Measurements from ENCODE around the gene LIMS4.
"Not testable (repeated sequence)": the region's sequence is repeated elsewhere in the genome, so short reads cannot be mapped to it uniquely, and the experiment has no call there.

Gene LIMS4

GRCh38 chr2:110462458-110462857, 10.2 kb downstream of the LIMS4 start:
- not testable (repeated sequence) for H3K4me1 ChIP-seq (ENCODE audit: insufficient read depth, low read length); H3K9me3 ChIP-seq (ENCODE audit: control insufficient read depth, insufficient read depth, low read length); H3K9ac ChIP-seq (ENCODE audit: low read depth, low read length); H3K36me3 ChIP-seq (ENCODE audit: insufficient read depth, low read length)

GRCh38 chr2:110460318-110460717, 12.3 kb downstream of the LIMS4 start:
- H3K9ac ChIP-seq (ENCODE audit: low read depth, low read length); H3K4me1 ChIP-seq (ENCODE audit: insufficient read depth, low read length); H3K36me3 ChIP-seq (ENCODE audit: insufficient read depth, low read length); H3K9me3 ChIP-seq (ENCODE audit: control insufficient read depth, insufficient read depth, low read length): not testable (repeated sequence)

- not testable (repeated sequence) for H3K9me3 ChIP-seq (ENCODE audit: control insufficient read depth, insufficient read depth, low read length); H3K9ac ChIP-seq (ENCODE audit: low read depth, low read length); H3K36me3 ChIP-seq (ENCODE audit: insufficient read depth, low read length); H3K4me1 ChIP-seq (ENCODE audit: insufficient read depth, low read length)
Measured at GRCh38 chr2:110457214-110457590, 15.4 kb downstream of the LIMS4 start.

- H3K9me3 ChIP-seq (ENCODE audit: control insufficient read depth, insufficient read depth, low read length); H3K36me3 ChIP-seq (ENCODE audit: insufficient read depth, low read length); H3K9ac ChIP-seq (ENCODE audit: low read depth, low read length); H3K4me1 ChIP-seq (ENCODE audit: insufficient read depth, low read length): not testable (repeated sequence)
Measured at GRCh38 chr2:110456291-110457213, 16.1 kb downstream of the LIMS4 start.

GRCh38 chr2:110455080-110455670, 17.4 kb downstream of the LIMS4 start:
- H3K9ac ChIP-seq (ENCODE audit: low read depth, low read length); H3K9me3 ChIP-seq (ENCODE audit: control insufficient read depth, insufficient read depth, low read length); H3K36me3 ChIP-seq (ENCODE audit: insufficient read depth, low read length); H3K4me1 ChIP-seq (ENCODE audit: insufficient read depth, low read length): not testable (repeated sequence)

GRCh38 chr2:110450951-110451350, 21.7 kb downstream of the LIMS4 start:
- H3K9ac ChIP-seq (ENCODE audit: low read depth, low read length); H3K4me1 ChIP-seq (ENCODE audit: insufficient read depth, low read length); H3K9me3 ChIP-seq (ENCODE audit: control insufficient read depth, insufficient read depth, low read length); H3K36me3 ChIP-seq (ENCODE audit: insufficient read depth, low read length): not testable (repeated sequence)

GRCh38 chr2:110449127-110449947, 23.3 kb downstream of the LIMS4 start:
- not testable (repeated sequence) for H3K4me1 ChIP-seq (ENCODE audit: insufficient read depth, low read length); H3K9ac ChIP-seq (ENCODE audit: low read depth, low read length); H3K9me3 ChIP-seq (ENCODE audit: control insufficient read depth, insufficient read depth, low read length); H3K36me3 ChIP-seq (ENCODE audit: insufficient read depth, low read length)

GRCh38 chr2:110446644-110447043, 26.0 kb downstream of the LIMS4 start:
- H3K36me3 ChIP-seq (ENCODE audit: insufficient read depth, low read length); H3K9ac ChIP-seq (ENCODE audit: low read depth, low read length); H3K9me3 ChIP-seq (ENCODE audit: control insufficient read depth, insufficient read depth, low read length); H3K4me1 ChIP-seq (ENCODE audit: insufficient read depth, low read length): not testable (repeated sequence)

- H3K9ac ChIP-seq (ENCODE audit: low read depth, low read length); H3K9me3 ChIP-seq (ENCODE audit: control insufficient read depth, insufficient read depth, low read length); H3K36me3 ChIP-seq (ENCODE audit: insufficient read depth, low read length); H3K4me1 ChIP-seq (ENCODE audit: insufficient read depth, low read length): not testable (repeated sequence)
Measured at GRCh38 chr2:110443305-110444005, 29.2 kb downstream of the LIMS4 start.

GRCh38 chr2:110441905-110442304, 30.7 kb downstream of the LIMS4 start:
- H3K36me3 ChIP-seq (ENCODE audit: insufficient read depth, low read length); H3K9me3 ChIP-seq (ENCODE audit: control insufficient read depth, insufficient read depth, low read length); H3K9ac ChIP-seq (ENCODE audit: low read depth, low read length); H3K4me1 ChIP-seq (ENCODE audit: insufficient read depth, low read length): not testable (repeated sequence)

GRCh38 chr2:110434565-110434964, 38.1 kb downstream of the LIMS4 start:
- H3K4me1 ChIP-seq (ENCODE audit: insufficient read depth, low read length); H3K9me3 ChIP-seq (ENCODE audit: control insufficient read depth, insufficient read depth, low read length); H3K9ac ChIP-seq (ENCODE audit: low read depth, low read length); H3K36me3 ChIP-seq (ENCODE audit: insufficient read depth, low read length): not testable (repeated sequence)

- not testable (repeated sequence) for H3K9me3 ChIP-seq (ENCODE audit: control insufficient read depth, insufficient read depth, low read length); H3K36me3 ChIP-seq (ENCODE audit: insufficient read depth, low read length); H3K9ac ChIP-seq (ENCODE audit: low read depth, low read length); H3K4me1 ChIP-seq (ENCODE audit: insufficient read depth, low read length)
Measured at GRCh38 chr2:110425725-110426124, 46.9 kb downstream of the LIMS4 start.

GRCh38 chr2:110424421-110424820, 48.2 kb downstream of the LIMS4 start:
- not testable (repeated sequence) for H3K4me1 ChIP-seq (ENCODE audit: insufficient read depth, low read length); H3K9ac ChIP-seq (ENCODE audit: low read depth, low read length); H3K36me3 ChIP-seq (ENCODE audit: insufficient read depth, low read length); H3K9me3 ChIP-seq (ENCODE audit: control insufficient read depth, insufficient read depth, low read length)

GRCh38 chr2:110423574-110423962, 49.0 kb downstream of the LIMS4 start:
- not testable (repeated sequence) for H3K9me3 ChIP-seq (ENCODE audit: control insufficient read depth, insufficient read depth, low read length); H3K4me1 ChIP-seq (ENCODE audit: insufficient read depth, low read length); H3K9ac ChIP-seq (ENCODE audit: low read depth, low read length); H3K36me3 ChIP-seq (ENCODE audit: insufficient read depth, low read length)

Measured in ES-I3 (cell line).